A673 (cell line): Measurements from ENCODE around the gene RPTOR. TPM values are rescaled to one million over a fixed set of nuclear protein-coding genes. Genes with fewer than 3 reads are reported as not detected.

Experiments used
- BruUV-seq: library from RNA; stranded (reverse); fragments of 400-500 nt; replicated peaks from 2 replicates; lab custom pipeline; 2021; lab: Mats Ljungman, UMichigan
- CTCF ChIA-PET: fragments of 300-600 bp; sonication (Branson Sonifier 250); formaldehyde crosslinking; loops from one replicate; lab custom pipeline; 2022; ENCODE audit warnings: antibody characterized with exemption; lab: Charles Lee
- POLR2A ChIA-PET: fragments of 300-600 bp; sonication (Branson Sonifier 250); formaldehyde crosslinking; loops from one replicate; lab custom pipeline; 2022; ENCODE audit warnings: antibody characterized with exemption; ENCODE audit not compliant: low non-redundant PET; lab: Charles Lee
- DNase-seq: peaks from one replicate; pipeline ENCODE4 v3.0.0-alpha.2; 2015; ENCODE audit warnings: low spot score
- H3K27ac ChIP-seq: fragments of 200-600 bp; sonication (generic); 2 replicates; pipeline ENCODE4 v1.5.1; 2016; ENCODE audit warnings: mixed run types, low read depth, mild to moderate bottlenecking, mixed read lengths, antibody characterized with exemption, low read length; ENCODE audit not compliant: poor library complexity, severe bottlenecking
- H3K27me3 ChIP-seq: fragments of 200-600 bp; sonication (generic); replicated peaks from 2 replicates; pipeline ENCODE4 v1.6.1; 2017; ENCODE audit warnings: mixed run types, low read depth, mild to moderate bottlenecking, mixed read lengths, antibody characterized with exemption, low read length; ENCODE audit not compliant: insufficient read depth, poor library complexity
- H3K36me3 ChIP-seq: fragments of 200-600 bp; sonication (generic); 2 replicates; pipeline ENCODE4 v1.6.1; 2016; ENCODE audit warnings: mixed run types, mild to moderate bottlenecking, mixed read lengths, antibody characterized with exemption, low read length; ENCODE audit not compliant: insufficient read depth, poor library complexity, severe bottlenecking
- H3K4me1 ChIP-seq: fragments of 200-600 bp; sonication (generic); 2 replicates; pipeline ENCODE4 v1.6.1; 2017; ENCODE audit warnings: mixed run types, mild to moderate bottlenecking, mixed read lengths, antibody characterized with exemption, low read length; ENCODE audit not compliant: insufficient read depth, poor library complexity, severe bottlenecking
- H3K4me3 ChIP-seq: fragments of 200-600 bp; sonication (generic); 2 replicates; pipeline ENCODE4 v1.5.1; 2016; ENCODE audit warnings: low read depth, mixed run types, mild to moderate bottlenecking, mixed read lengths, low read length; ENCODE audit not compliant: poor library complexity, severe bottlenecking
- H3K9me3 ChIP-seq: fragments of 200-600 bp; sonication (generic); 2 replicates; pipeline ENCODE4 v1.6.1; 2016; ENCODE audit warnings: mixed run types, low read depth, mild to moderate bottlenecking, mixed read lengths, antibody characterized with exemption, low read length; ENCODE audit not compliant: poor library complexity, severe bottlenecking
- CTCF ChIP-seq: fragments of 300-800, 200-600 bp; sonication (generic); conservative IDR thresholded peaks from 2 replicates; pipeline ENCODE4 v1.5.1; 2017; ENCODE audit warnings: low read depth, mild to moderate bottlenecking, antibody characterized with exemption, low read length, moderate library complexity, mixed read lengths
- EZH2 ChIP-seq: fragments of 200-600 bp; sonication (generic); IDR thresholded peaks from 2 replicates; pipeline ENCODE4 v1.6.1; 2017; ENCODE audit warnings: borderline replicate concordance, low read depth, mild to moderate bottlenecking, mixed read lengths, antibody characterized with exemption, low read length; ENCODE audit not compliant: poor library complexity, severe bottlenecking
- intact Hi-C: fragments of 100-400 bp; cut with micrococcal nuclease; formaldehyde crosslinking; loops from one replicate; pipeline ENCODE4 v1.10.0; 2022; ENCODE audit not compliant: unreplicated experiment
- total RNA-seq: library from RNA; stranded (reverse); gene quantifications from 2 replicates; pipeline ENCODE4 v1.2.3, GENCODE V29; 2021

Gene RPTOR
- total RNA-seq, 1 experiment from 2014 or later = 55.2 TPM

- no peak overlapping the region for H3K27ac ChIP-seq
- ChIA-PET CTCF (no interaction called here), POLR2A (no interaction called here)
- no peak for DNase-seq
- intact Hi-C loops = no loop called here
- no TSS peak for BruUV-seq
- H3K4me3 ChIP-seq = no peak overlapping the region
- TF ChIP-seq CTCF = no peak
- H3K4me1 ChIP-seq = no peaks in the 10 kb centered on the region
- H3K36me3 ChIP-seq = no peaks in the 10 kb centered on the region
- H3K9me3 ChIP-seq = no peaks in the 10 kb centered on the region
- no peaks in the 10 kb centered on the region for H3K27me3 ChIP-seq
These were observed 13.4 kb downstream of the RPTOR start for GRCh38 chr17:80558046-80558445.

GRCh38 chr17:80559825-80560251 is 15.2 kb downstream of the RPTOR start:
- no peak for TF ChIP-seq CTCF
- TF ChIP-seq EZH2 = no peak
- Histone ChIP-seq H3K9me3 (no peaks in the 10 kb centered on the region), H3K4me1 (no peaks in the 10 kb centered on the region), H3K36me3 (no peaks in the 10 kb centered on the region), H3K4me3 (no peak overlapping the region), H3K27ac (no peak overlapping the region), H3K27me3 (no peaks in the 10 kb centered on the region)
- intact Hi-C loops = no loop called here
- ChIA-PET CTCF (no interaction called here), POLR2A (no interaction called here)
- no TSS peak for BruUV-seq
- no peak for DNase-seq

GRCh38 chr17:80561541-80562114 is 17.0 kb downstream of the RPTOR start:
- CTCF ChIA-PET = no interaction called here
- H3K36me3 ChIP-seq = no peaks in the 10 kb centered on the region

More at GRCh38 chr17:80561541-80562114, 17.0 kb downstream of the RPTOR start:
- POLR2A ChIA-PET = no interaction called here
- BruUV-seq = no TSS peak
- no peaks in the 10 kb centered on the region for H3K27me3 ChIP-seq
- intact Hi-C loops = no loop called here
- H3K4me3 ChIP-seq = no peak overlapping the region
- H3K9me3 ChIP-seq = no peaks in the 10 kb centered on the region
- no peaks in the 10 kb centered on the region for H3K4me1 ChIP-seq
- H3K27ac ChIP-seq = no peak overlapping the region
- no peak for DNase-seq
- TF ChIP-seq EZH2 (no peak), CTCF (no peak)
